Neuronal stem cell (in vitro differentiated cells): Measurements from ENCODE around the gene DUOX2.

Experiments
- DNase-seq: peaks from one replicate; pipeline ENCODE4 v3.0.0-alpha.2; 2013; ENCODE audit warnings: low spot score
- H2AFZ ChIP-seq: one replicate; pipeline ENCODE4 v1.6.1; 2013; ENCODE audit warnings: mild to moderate bottlenecking, low read length, inconsistent platforms
- H2AK5ac ChIP-seq: 2 replicates; pipeline ENCODE4 v1.6.1; 2013; ENCODE audit warnings: low read depth, mild to moderate bottlenecking, inconsistent platforms, low read length, moderate library complexity, mixed read lengths
- H2BK120ac ChIP-seq: 2 replicates; pipeline ENCODE4 v1.6.1; 2013; ENCODE audit warnings: low read depth, mild to moderate bottlenecking, inconsistent platforms, low read length, moderate library complexity, mixed read lengths
- H2BK12ac ChIP-seq: one replicate; pipeline ENCODE4 v1.6.1; 2013; ENCODE audit warnings: low read length, inconsistent platforms
- H2BK15ac ChIP-seq: 2 replicates; pipeline ENCODE4 v1.6.1; 2013; ENCODE audit warnings: mild to moderate bottlenecking, low read length, inconsistent platforms, mixed read lengths
- H2BK5ac ChIP-seq: one replicate; pipeline ENCODE4 v1.6.1; 2013; ENCODE audit warnings: inconsistent platforms, mild to moderate bottlenecking, low read length, moderate library complexity
- H3K14ac ChIP-seq: one replicate; pipeline ENCODE4 v1.6.1; 2013; ENCODE audit warnings: low read length, inconsistent platforms
- H3K18ac ChIP-seq: 2 replicates; pipeline ENCODE4 v1.6.1; 2013; ENCODE audit warnings: low read length, inconsistent platforms
- H3K23ac ChIP-seq: 2 replicates; pipeline ENCODE4 v1.6.1; 2013; ENCODE audit warnings: low read depth, mild to moderate bottlenecking, mixed read lengths, low read length, inconsistent platforms; ENCODE audit not compliant: poor library complexity
- H3K27ac ChIP-seq: replicated peaks from 3 replicates; pipeline ENCODE4 v1.5.1; 2013; ENCODE audit warnings: low read length, inconsistent platforms
- H3K27me3 ChIP-seq, 3 experiments: 2 replicates each; pipeline ENCODE4 v1.6.1; 2013; ENCODE audit warnings: low read length in 3 of 3, mild to moderate bottlenecking in 2 of 3, inconsistent platforms in 1 of 3, low read depth in 1 of 3, mixed read lengths in 1 of 3, moderate library complexity in 1 of 3; ENCODE audit not compliant: control insufficient read depth in 3 of 3, insufficient read depth in 3 of 3
- H3K36me3 ChIP-seq, 2 donors: replicated peaks in 1 of 2; 2 replicates each; pipeline ENCODE4 v1.6.1; 2013; ENCODE audit warnings: low read length in 2 of 2; ENCODE audit not compliant: control insufficient read depth in 2 of 2, insufficient read depth in 2 of 2
- H3K4ac ChIP-seq: 2 replicates; pipeline ENCODE4 v1.6.1; 2013; ENCODE audit warnings: inconsistent platforms, mild to moderate bottlenecking, low read length, moderate library complexity
- H3K4me1 ChIP-seq, 2 donors: 1 replicate in 1 of 2; 2 replicates in 1 of 2; pipeline ENCODE4 v1.6.1; 2013; ENCODE audit warnings: low read length in 2 of 2, low read depth in 1 of 2; ENCODE audit not compliant: control insufficient read depth in 2 of 2, insufficient read depth in 1 of 2
- H3K4me2 ChIP-seq: one replicate; pipeline ENCODE4 v1.6.1; 2013; ENCODE audit warnings: mild to moderate bottlenecking, low read length, inconsistent platforms; ENCODE audit not compliant: insufficient read depth, poor library complexity, severe bottlenecking
- H3K4me3 ChIP-seq, 2 donors: 2 replicates each; pipeline ENCODE4 v1.5.1; 2013; ENCODE audit warnings: low read length in 2 of 2, mild to moderate bottlenecking in 2 of 2, inconsistent platforms in 1 of 2, moderate library complexity in 1 of 2
- H3K79me1 ChIP-seq: one replicate; pipeline ENCODE4 v1.6.1; 2013; ENCODE audit warnings: low read depth, mild to moderate bottlenecking, inconsistent platforms, low read length, moderate library complexity
- H3K9ac ChIP-seq: one replicate; pipeline ENCODE4 v1.6.1; 2013; ENCODE audit warnings: mild to moderate bottlenecking, low read depth, low read length, inconsistent platforms; ENCODE audit not compliant: poor library complexity
- H3K9me3 ChIP-seq, 2 donors: replicated peaks in 1 of 2; 2 replicates each; pipeline versions ENCODE3 to v1.6.1; 2013; ENCODE audit warnings: low read length in 2 of 2, mild to moderate bottlenecking in 2 of 2, inconsistent platforms in 1 of 2, low read depth in 1 of 2, mixed read lengths in 1 of 2, moderate library complexity in 1 of 2; ENCODE audit not compliant: control insufficient read depth in 2 of 2, insufficient read depth in 1 of 2
- H4K8ac ChIP-seq: one replicate; pipeline ENCODE4 v1.6.1; 2013; ENCODE audit warnings: low read depth, mild to moderate bottlenecking, inconsistent platforms, low read length, moderate library complexity
- H4K91ac ChIP-seq: one replicate; pipeline ENCODE4 v1.6.1; 2013; ENCODE audit warnings: low read length, low read depth, mild to moderate bottlenecking, inconsistent platforms; ENCODE audit not compliant: poor library complexity
- WGBS, 2 donors: extraction: QIAGEN DNeasy Blood & Tissue Kit; methylation state at CpG; one replicate each; pipeline ENCODE4 v1.1.7; 2013; ENCODE audit warnings: missing lambda C conversion rate in 2 of 2, mixed read lengths in 1 of 2; ENCODE audit not compliant: insufficient read length in 2 of 2, insufficient replicate concordance in 1 of 2; ENCODE audit errors: extremely low coverage in 2 of 2; 5-methylcytosine and 5-hydroxymethylcytosine counted together

DUOX2 gene

GRCh38 chr15:45121020-45121419 lies 7.0 kb upstream of the DUOX2 start:
- no peak overlapping the region for H3K4me2 ChIP-seq
- no peak overlapping the region for H4K8ac ChIP-seq
- H3K9ac ChIP-seq, result no peak overlapping the region
- H3K27ac ChIP-seq, result no peak overlapping the region
- no peak overlapping the region for H3K18ac ChIP-seq
- no peak overlapping the region for H3K14ac ChIP-seq
- no peak overlapping the region for H4K91ac ChIP-seq
- peak overlapping the region; percentile 32 for H3K23ac ChIP-seq
- no peaks in the 10 kb centered on the region for H3K36me3 ChIP-seq
- H2AFZ ChIP-seq, result no peak overlapping the region
- no peak overlapping the region for H3K4me3 ChIP-seq
- no peak overlapping the region for H2BK12ac ChIP-seq
- H2BK15ac ChIP-seq, result no peak overlapping the region
- H3K9me3 ChIP-seq, result no peaks in the 10 kb centered on the region
- H3K27me3 ChIP-seq, result peaks cover 16 to 79% (median 51%) of the 10 kb centered on the region in 3 experiments
- no peak for DNase-seq
- no peak overlapping the region for H3K4ac ChIP-seq
- WGBS, 2 donors, result no CpG with 5 or more reads among the region's 3 CpGs
- no peak overlapping the region for H2BK120ac ChIP-seq
- H2BK5ac ChIP-seq, result no peak overlapping the region
- no peak overlapping the region for H2AK5ac ChIP-seq
- peaks cover 4 to 10% of the 10 kb centered on the region in 2 donors for H3K4me1 ChIP-seq
- H3K79me1 ChIP-seq, result no peaks in the 10 kb centered on the region

- no peak overlapping the region for H2BK12ac ChIP-seq
- H2BK120ac ChIP-seq, result no peak overlapping the region
- no peak overlapping the region for H3K27ac ChIP-seq
- no peak overlapping the region for H2BK5ac ChIP-seq
- peak overlapping the region; percentile 66 for H3K23ac ChIP-seq
- H3K36me3 ChIP-seq, result no peaks in the 10 kb centered on the region
- no peak overlapping the region for H3K18ac ChIP-seq
- WGBS, 2 donors, result no CpG with 5 or more reads among the region's 10 CpGs
- H3K27me3 ChIP-seq, result peaks cover 23 to 79% (median 52%) of the 10 kb centered on the region in 3 experiments
- no peak overlapping the region for H2AK5ac ChIP-seq
- no peak overlapping the region for H4K8ac ChIP-seq
- no peak overlapping the region for H2AFZ ChIP-seq
- no peak overlapping the region for H4K91ac ChIP-seq
- H3K4ac ChIP-seq, result peak overlapping the region; percentile 80
- no peaks in the 10 kb centered on the region for H3K79me1 ChIP-seq
- H3K4me3 ChIP-seq, result no peak overlapping the region
- H3K9me3 ChIP-seq, result no peaks in the 10 kb centered on the region
- H3K4me1 ChIP-seq, result peaks cover 4 to 10% of the 10 kb centered on the region in 2 donors
- no peak overlapping the region for H2BK15ac ChIP-seq
- DNase-seq, result no peak
- H3K4me2 ChIP-seq, result no peak overlapping the region
- H3K9ac ChIP-seq, result no peak overlapping the region
- peak overlapping the region; percentile 17 for H3K14ac ChIP-seq
These were observed 6.4 kb upstream of the DUOX2 start for GRCh38 chr15:45120081-45120972.

GRCh38 chr15:45118996-45119395 lies 5.0 kb upstream of the DUOX2 start:
- no peak overlapping the region for H3K27ac ChIP-seq
- H3K4ac ChIP-seq, result no peak overlapping the region
- no peak overlapping the region for H2BK5ac ChIP-seq
- peak overlapping the region; percentile 59 for H3K18ac ChIP-seq
- peaks cover 4 to 11% of the 10 kb centered on the region in 2 donors for H3K4me1 ChIP-seq
- no peaks in the 10 kb centered on the region for H3K79me1 ChIP-seq
- no peak overlapping the region for H3K4me3 ChIP-seq
- H3K9ac ChIP-seq, result peak overlapping the region; percentile 33
- H3K36me3 ChIP-seq, result no peaks in the 10 kb centered on the region
- no peak overlapping the region for H4K8ac ChIP-seq
- H3K14ac ChIP-seq, result peak overlapping the region; percentile 77
- peak overlapping the region; percentile 37 for H3K23ac ChIP-seq
- peaks cover 36 to 83% (median 57%) of the 10 kb centered on the region in 3 experiments for H3K27me3 ChIP-seq
- H3K9me3 ChIP-seq, result no peaks in the 10 kb centered on the region
- DNase-seq, result no peak
- H2AFZ ChIP-seq, result no peak overlapping the region
- no peak overlapping the region for H2BK15ac ChIP-seq
- H2BK12ac ChIP-seq, result no peak overlapping the region
- no peak overlapping the region for H2AK5ac ChIP-seq
- H3K4me2 ChIP-seq, result no peak overlapping the region
- no peak overlapping the region for H2BK120ac ChIP-seq
- no CpG with 5 or more reads among the region's 5 CpGs for WGBS, 2 donors
- no peak overlapping the region for H4K91ac ChIP-seq

GRCh38 chr15:45118131-45118588 lies 4.2 kb upstream of the DUOX2 start:
- peaks cover 4 to 16% of the 10 kb centered on the region in 2 donors for H3K4me1 ChIP-seq
- no peak overlapping the region for H3K4ac ChIP-seq
- H3K4me2 ChIP-seq, result peak overlapping the region; percentile 47
- no peaks in the 10 kb centered on the region for H3K36me3 ChIP-seq
- no peak overlapping the region for H3K23ac ChIP-seq
- no CpG with 5 or more reads among the region's 14 CpGs for WGBS, 2 donors
- peak overlapping the region in 1 of 2 donors; percentile 34 for H3K4me3 ChIP-seq
- no peaks in the 10 kb centered on the region for H3K79me1 ChIP-seq
- H4K8ac ChIP-seq, result no peak overlapping the region
- no peak overlapping the region for H2BK5ac ChIP-seq
- DNase-seq, result peak; percentile 88
- H2AFZ ChIP-seq, result peak overlapping the region; percentile 95
- H3K14ac ChIP-seq, result no peak overlapping the region
- H4K91ac ChIP-seq, result no peak overlapping the region
- H3K9me3 ChIP-seq, result no peaks in the 10 kb centered on the region
- H2BK120ac ChIP-seq, result no peak overlapping the region
- H3K9ac ChIP-seq, result no peak overlapping the region
- H2AK5ac ChIP-seq, result no peak overlapping the region
- H3K27ac ChIP-seq, result no peak overlapping the region
- peaks cover 44 to 83% (median 61%) of the 10 kb centered on the region in 3 experiments for H3K27me3 ChIP-seq
- no peak overlapping the region for H2BK15ac ChIP-seq
- H3K18ac ChIP-seq, result no peak overlapping the region
- no peak overlapping the region for H2BK12ac ChIP-seq
